H1 (cell line): ENCODE data around the gene GLRX3.

Experiments
- CTCF ChIP-seq, 3 experiments: IDR thresholded peaks; 1 replicate in 2 of 3; 2 replicates in 1 of 3; pipeline versions ENCODE4 v1.5.1 to v1.6.1; 2011; ENCODE audit warnings: low read length in 3 of 3, mild to moderate bottlenecking in 3 of 3, inconsistent platforms in 2 of 3, low read depth in 1 of 3, moderate library complexity in 1 of 3; ENCODE audit not compliant: insufficient read depth in 1 of 3; ENCODE audit errors: control extremely low read depth in 1 of 3
- EGR1 ChIP-seq: IDR thresholded peaks from 2 replicates; pipeline ENCODE4 v1.6.1; 2011; ENCODE audit warnings: low read depth, low read length, borderline replicate concordance
- EZH2 ChIP-seq: fragments of 200-600 bp; sonication (generic); IDR thresholded peaks from 2 replicates; pipeline ENCODE4 v1.7.1; 2012; ENCODE audit warnings: low read depth, mild to moderate bottlenecking, moderate library complexity, low read length, inconsistent platforms; ENCODE audit not compliant: severe bottlenecking
- HDAC6 ChIP-seq: IDR thresholded peaks from one replicate; pipeline ENCODE4 v1.7.1; 2012; ENCODE audit warnings: low read depth, mild to moderate bottlenecking, inconsistent platforms, low read length, moderate library complexity
- KDM4A ChIP-seq: IDR thresholded peaks from one replicate; pipeline ENCODE4 v1.7.1; 2012; ENCODE audit warnings: low read depth, mild to moderate bottlenecking, moderate library complexity, low read length, inconsistent platforms; ENCODE audit not compliant: severe bottlenecking
- POLR2A ChIP-seq, 2 experiments: IDR thresholded peaks; 1 replicate in 1 of 2; 2 replicates in 1 of 2; pipeline ENCODE4 v1.6.1; 2011; ENCODE audit warnings: low read depth in 2 of 2, low read length in 2 of 2, mild to moderate bottlenecking in 2 of 2; ENCODE audit errors: control extremely low read depth in 1 of 2
- POLR2AphosphoS5 ChIP-seq: IDR thresholded peaks from 2 replicates; pipeline ENCODE4 v1.6.1; 2011; ENCODE audit warnings: low read depth, low read length
- RAD21 ChIP-seq, 2 experiments: IDR thresholded peaks in 1 of 2; conservative IDR thresholded peaks in 1 of 2; 2 replicates each; pipeline ENCODE4 v1.6.1; 2011; ENCODE audit warnings: low read depth in 2 of 2, low read length in 2 of 2, improper control_type of control experiment in 1 of 2, inconsistent platforms in 1 of 2, mild to moderate bottlenecking in 1 of 2, moderate library complexity in 1 of 2
- RFX5 ChIP-seq: IDR thresholded peaks from 2 replicates; pipeline ENCODE4 v1.6.1; 2011; ENCODE audit warnings: low read depth, low read length, improper control_type of control experiment, borderline replicate concordance
- SIRT6 ChIP-seq: IDR thresholded peaks from one replicate; pipeline ENCODE4 v1.7.1; 2012; ENCODE audit warnings: low read length, inconsistent platforms
- SIX5 ChIP-seq: IDR thresholded peaks from 2 replicates; pipeline ENCODE4 v1.6.1; 2011; ENCODE audit warnings: mild to moderate bottlenecking, low read depth, low read length
- SRF ChIP-seq: IDR thresholded peaks from 2 replicates; pipeline ENCODE4 v1.6.1; 2011; ENCODE audit warnings: mild to moderate bottlenecking, low read depth, low read length, moderate library complexity
- TF ChIP-seq, protein P1 (sequence below): IDR thresholded peaks from 2 replicates; pipeline ENCODE4 v1.6.1; 2011; ENCODE audit warnings: low read depth, mild to moderate bottlenecking, low read length; ENCODE audit not compliant: insufficient read depth

DNA sequence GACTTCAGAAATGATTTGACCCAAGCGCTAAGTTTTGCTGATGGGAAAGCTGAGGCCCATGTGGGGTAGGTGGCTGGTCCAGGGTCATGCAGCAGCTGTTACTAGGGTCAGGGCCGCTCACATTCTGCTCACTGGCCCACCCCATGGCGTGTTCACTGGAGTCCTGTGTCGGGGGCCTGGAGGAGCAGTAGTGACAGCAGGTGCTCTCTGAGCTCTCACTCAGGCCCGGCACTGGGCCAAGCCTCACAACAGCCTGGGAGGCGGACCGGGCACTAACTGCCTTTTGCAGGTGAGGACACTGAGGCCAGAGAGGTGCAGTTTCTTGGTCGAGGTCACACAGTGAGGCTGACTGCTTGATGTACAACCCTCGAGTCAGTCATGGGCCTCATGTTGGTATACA lies 82.7 kb downstream of the GLRX3 start:
- TF ChIP-seq HDAC6, result no peak
- TF ChIP-seq SIRT6, result no peak
- no peak for TF ChIP-seq CTCF (IDR thresholded peaks at IDR 0.05; ENCODE audit: control extremely low read depth in 1 of 3, insufficient read depth in 1 of 3, low read depth in 1 of 3, low read length in 3 of 3)
- no peak for TF ChIP-seq SIX5
- no peak for TF ChIP-seq RFX5
- TF ChIP-seq EZH2, result no peak
- no peak for TF ChIP-seq KDM4A
- TF ChIP-seq, protein P1, sequence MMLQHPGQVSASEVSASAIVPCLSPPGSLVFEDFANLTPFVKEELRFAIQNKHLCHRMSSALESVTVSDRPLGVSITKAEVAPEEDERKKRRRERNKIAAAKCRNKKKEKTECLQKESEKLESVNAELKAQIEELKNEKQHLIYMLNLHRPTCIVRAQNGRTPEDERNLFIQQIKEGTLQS, result no peak
- no peak for TF ChIP-seq POLR2A (IDR thresholded peaks at IDR 0.05; ENCODE audit: control extremely low read depth in 1 of 2, low read depth in 2 of 2, low read length in 2 of 2)
- TF ChIP-seq SRF, result no peak
- no peak for TF ChIP-seq EGR1
- no peak for TF ChIP-seq POLR2AphosphoS5
- no peak for TF ChIP-seq RAD21 (IDR thresholded peaks at IDR 0.05 in 1 of 2, conservative IDR thresholded peaks at IDR 0.05 in 1 of 2; ENCODE audit: low read depth in 2 of 2, low read length in 2 of 2)
